GM21723 (cell line): Measurements from ENCODE around the gene ORAI3.

ENCODE experiments used
- ATAC-seq: cut with Tn5 transposase; IDR thresholded peaks from one replicate; pipeline ENCODE4 v1.9.1; 2021; ENCODE audit warnings: mild to moderate bottlenecking, moderate library complexity; ENCODE audit not compliant: unreplicated experiment

ORAI3 gene

GRCh38 chr16:30966033-30966619 lies 17.3 kb downstream of the ORAI3 start:
- no peak for ATAC-seq

DNA sequence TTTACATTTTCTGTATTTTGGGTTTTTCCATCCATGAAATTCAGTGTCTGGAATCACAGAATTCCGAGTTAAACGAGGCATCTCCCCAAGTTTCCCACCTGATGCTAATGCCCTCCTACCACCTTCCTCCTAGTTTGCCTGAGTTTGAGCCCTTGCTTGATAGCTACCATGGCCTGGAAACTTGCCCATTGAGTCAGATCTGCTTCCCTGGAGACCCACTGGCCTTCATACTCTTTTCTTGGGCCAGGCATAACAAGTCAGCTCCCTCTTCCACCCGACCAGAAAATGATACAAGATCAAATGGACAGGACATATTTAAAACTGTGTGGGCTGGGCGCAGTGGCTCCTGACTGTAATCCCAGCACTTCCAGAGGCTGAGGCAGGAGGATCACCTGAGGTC lies 18.9 kb downstream of the ORAI3 start:
- ATAC-seq = no peak

DNA sequence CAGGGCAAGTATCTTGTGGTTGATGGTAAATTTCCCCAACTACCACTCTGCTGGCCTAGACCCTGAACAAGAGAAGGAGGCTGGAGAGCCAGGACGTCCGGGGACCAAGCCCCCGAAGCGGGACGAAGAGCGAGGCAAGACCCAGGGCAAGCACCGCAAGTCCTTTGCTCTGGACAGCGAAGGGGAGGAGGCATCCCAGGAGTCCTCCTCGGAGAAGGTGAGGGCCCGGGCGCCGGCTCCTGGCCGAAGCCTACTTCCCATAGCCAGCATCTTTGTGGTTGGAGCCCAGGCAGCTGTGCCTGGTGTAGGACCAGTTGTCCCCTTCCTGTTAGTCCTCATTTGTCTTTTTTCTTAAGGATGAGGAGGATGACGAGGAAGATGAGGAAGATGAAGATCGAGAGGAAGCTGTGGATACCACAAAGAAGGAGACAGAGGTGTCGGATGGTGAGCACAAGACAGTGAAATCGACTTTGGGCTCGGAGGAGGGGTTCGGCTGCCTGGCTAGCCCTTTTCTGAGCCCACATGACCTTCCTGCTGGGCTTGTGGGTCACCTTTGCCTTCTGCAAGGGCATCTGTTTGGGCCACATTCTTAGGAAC lies 20.5 kb downstream of the ORAI3 start:
- ATAC-seq = no peak

DNA sequence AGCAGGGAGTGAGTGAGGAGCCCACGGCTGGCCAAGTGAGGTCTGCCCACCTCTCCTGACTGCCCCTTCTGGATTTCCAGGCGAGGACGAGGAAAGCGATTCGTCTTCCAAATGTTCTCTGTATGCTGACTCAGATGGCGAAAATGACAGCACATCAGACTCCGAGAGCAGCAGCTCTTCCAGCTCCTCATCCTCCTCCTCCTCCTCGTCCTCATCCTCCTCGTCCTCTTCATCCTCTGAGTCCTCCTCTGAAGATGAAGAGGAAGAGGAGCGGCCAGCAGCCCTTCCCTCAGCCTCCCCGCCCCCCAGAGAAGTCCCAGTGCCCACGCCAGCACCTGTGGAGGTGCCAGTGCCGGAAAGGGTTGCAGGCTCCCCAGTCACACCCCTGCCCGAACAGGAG lies 22.4 kb downstream of the ORAI3 start:
- ATAC-seq = no peak

DNA sequence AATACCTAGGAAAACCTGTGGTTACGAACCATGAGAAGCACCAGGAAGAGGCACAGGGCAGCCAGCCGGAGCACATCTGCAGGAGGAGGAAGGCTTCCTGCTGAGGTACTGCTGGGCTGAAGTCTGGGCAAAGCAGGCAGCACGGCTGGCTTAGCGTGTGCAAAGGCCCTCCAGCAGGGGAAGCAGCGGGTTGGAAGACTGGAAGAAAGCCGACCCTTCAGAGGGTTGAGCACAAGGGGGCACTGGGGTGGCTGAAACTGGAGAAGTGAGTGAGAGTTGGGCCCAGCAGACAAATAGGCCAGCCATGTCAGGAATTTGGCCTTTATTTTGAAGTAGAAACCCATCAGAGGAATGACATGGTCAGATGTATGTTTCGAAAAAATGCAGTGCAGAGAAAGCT lies 24.0 kb downstream of the ORAI3 start:
- no peak for ATAC-seq

DNA sequence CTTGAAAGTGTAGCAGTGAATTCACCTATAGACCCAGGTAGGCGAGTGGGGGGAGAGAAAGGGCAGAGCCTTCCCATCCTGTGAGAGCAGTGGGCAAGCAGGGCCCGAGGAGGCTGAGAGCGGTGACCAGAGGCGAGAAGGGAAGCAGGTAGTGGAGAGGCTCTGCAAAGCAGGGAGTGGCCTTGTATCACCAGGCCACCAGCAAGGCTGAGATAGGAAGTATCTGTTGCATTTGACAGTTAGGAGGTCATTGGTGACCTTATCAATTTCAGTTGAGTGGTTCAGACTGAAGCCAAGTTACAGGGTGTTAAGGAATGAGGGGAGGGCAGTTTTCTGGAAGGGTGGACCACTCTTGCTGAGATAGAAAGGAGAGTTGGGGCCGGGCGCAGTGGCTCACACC lies 25.5 kb downstream of the ORAI3 start:
- ATAC-seq = no peak

GRCh38 chr16:30976486-30976885 lies 27.6 kb downstream of the ORAI3 start:
- ATAC-seq = no peak

GRCh38 chr16:30977502-30977901 lies 28.6 kb downstream of the ORAI3 start:
- ATAC-seq = no peak

DNA sequence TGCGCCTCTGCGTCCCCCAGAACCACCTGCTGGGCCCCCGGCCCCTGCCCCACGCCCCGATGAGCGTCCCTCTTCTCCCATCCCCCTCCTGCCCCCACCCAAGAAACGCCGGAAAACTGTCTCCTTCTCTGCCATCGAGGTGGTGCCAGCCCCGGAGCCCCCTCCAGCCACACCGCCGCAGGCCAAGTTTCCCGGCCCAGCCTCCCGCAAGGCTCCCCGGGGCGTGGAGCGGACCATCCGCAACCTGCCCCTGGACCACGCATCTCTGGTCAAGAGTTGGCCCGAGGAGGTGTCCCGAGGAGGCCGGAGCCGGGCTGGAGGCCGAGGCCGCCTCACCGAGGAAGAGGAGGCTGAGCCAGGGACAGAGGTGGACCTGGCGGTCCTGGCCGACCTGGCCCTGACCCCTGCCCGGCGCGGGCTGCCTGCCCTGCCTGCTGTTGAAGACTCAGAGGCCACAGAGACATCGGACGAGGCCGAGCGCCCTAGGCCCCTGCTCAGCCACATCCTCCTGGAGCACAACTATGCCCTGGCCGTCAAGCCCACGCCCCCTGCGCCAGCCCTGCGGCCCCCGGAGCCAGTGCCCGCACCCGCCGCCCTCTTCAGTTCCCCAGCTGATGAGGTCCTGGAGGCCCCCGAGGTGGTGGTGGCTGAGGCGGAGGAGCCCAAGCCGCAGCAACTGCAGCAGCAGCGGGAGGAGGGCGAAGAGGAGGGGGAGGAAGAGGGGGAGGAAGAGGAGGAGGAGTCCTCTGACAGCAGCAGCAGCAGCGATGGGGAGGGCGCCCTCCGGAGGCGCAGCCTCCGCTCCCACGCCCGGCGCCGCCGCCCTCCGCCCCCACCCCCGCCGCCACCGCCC lies 30.5 kb downstream of the ORAI3 start:
- ATAC-seq = no peak

DNA sequence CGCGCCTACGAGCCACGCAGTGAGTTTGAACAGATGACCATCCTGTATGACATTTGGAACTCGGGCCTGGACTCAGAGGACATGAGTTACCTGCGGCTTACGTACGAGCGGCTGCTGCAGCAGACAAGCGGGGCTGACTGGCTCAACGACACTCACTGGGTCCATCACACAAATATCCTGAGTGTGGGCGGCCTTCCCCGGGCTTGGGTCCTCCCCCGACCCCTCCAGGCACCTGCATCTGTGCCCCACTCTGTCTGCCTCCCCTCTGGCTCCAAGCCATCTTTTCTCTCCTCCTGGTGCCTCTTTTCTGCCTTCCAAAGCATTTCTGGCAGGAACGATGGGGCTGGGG lies 31.1 kb downstream of the ORAI3 start:
- no peak for ATAC-seq

GRCh38 chr16:30980434-30980833 lies 31.6 kb downstream of the ORAI3 start:
- ATAC-seq = no peak

DNA sequence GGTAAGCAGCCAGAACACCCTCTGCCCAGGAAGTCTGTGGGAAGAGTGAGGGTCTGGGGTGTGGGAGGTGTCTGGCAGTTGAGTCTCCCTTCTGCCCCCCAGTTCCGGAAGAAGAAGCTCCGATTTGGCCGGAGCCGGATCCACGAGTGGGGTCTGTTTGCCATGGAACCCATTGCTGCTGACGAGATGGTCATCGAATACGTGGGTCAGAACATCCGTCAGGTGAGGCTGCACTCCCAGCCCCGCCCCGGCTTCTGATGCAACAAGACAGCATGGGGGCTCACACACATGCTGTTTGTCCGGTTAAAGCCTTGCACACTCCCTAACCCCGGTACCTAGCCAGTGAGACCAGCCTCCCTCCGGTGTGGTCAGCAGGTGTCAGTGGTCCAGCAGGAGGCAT lies 32.1 kb downstream of the ORAI3 start:
- no peak for ATAC-seq

- ATAC-seq = no peak
These were observed 33.9 kb downstream of the ORAI3 start for GRCh38 chr16:30982548-30983288.

DNA sequence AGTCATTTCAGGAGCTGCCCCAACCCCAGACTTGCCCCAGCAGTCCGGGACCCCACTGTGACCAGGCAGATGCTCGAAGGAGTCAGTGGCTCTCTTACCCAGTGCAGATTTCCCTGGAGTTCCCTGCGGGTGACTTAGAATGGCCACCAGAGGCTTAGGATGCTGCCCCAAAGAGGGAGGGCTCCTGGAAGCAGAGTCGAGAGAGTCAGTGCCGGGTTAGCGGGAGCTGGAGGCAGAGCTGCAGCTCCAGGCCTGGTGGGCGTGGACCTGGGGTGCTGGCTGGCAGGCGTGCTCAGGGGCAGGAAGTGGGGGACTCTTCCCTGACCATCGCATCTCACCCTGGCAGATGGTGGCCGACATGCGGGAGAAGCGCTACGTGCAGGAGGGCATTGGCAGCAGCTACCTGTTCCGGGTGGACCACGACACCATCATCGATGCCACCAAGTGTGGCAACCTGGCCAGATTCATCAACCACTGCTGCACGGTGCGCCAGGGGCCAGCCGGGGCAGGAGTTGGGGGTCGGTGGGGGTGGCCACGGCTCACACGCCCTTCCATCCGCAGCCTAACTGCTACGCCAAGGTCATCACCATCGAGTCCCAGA lies 34.5 kb downstream of the ORAI3 start:
- no peak for ATAC-seq

- ATAC-seq = no peak
These were observed 35.2 kb downstream of the ORAI3 start for GRCh38 chr16:30983898-30984610.

- ATAC-seq = no peak
These were observed 36.0 kb downstream of the ORAI3 start, which contains the start of gene HSD3B7 for GRCh38 chr16:30984669-30985400. Gene HSD3B7 (plus strand): TSS chr16:30985207. CDS start chr16:30985659, 452 bp downstream.

- no peak for ATAC-seq
These were observed 36.7 kb downstream of the ORAI3 start for GRCh38 chr16:30985401-30986128.

- no peak for ATAC-seq
These were observed 37.5 kb downstream of the ORAI3 start for GRCh38 chr16:30986129-30986991.
